HG02623 (cell line): Measurements from ENCODE around the gene P2RY8.
"Not testable (repeated sequence)": the region's sequence is repeated elsewhere in the genome, so short reads cannot be mapped to it uniquely, and the experiment has no call there.

ENCODE experiments used
- ATAC-seq: cut with Tn5 transposase; IDR thresholded peaks from one replicate; pipeline ENCODE4 v1.9.1; 2021; ENCODE audit warnings: moderate library complexity; ENCODE audit not compliant: unreplicated experiment

Gene P2RY8

GRCh38 chrX:1537031-1537715 lies at the start of gene P2RY8:
Gene P2RY8 (minus strand): TSS chrX:1537185. CDS start chrX:1466558, 70,627 bp downstream.
- peak; percentile 53 for ATAC-seq

DNA sequence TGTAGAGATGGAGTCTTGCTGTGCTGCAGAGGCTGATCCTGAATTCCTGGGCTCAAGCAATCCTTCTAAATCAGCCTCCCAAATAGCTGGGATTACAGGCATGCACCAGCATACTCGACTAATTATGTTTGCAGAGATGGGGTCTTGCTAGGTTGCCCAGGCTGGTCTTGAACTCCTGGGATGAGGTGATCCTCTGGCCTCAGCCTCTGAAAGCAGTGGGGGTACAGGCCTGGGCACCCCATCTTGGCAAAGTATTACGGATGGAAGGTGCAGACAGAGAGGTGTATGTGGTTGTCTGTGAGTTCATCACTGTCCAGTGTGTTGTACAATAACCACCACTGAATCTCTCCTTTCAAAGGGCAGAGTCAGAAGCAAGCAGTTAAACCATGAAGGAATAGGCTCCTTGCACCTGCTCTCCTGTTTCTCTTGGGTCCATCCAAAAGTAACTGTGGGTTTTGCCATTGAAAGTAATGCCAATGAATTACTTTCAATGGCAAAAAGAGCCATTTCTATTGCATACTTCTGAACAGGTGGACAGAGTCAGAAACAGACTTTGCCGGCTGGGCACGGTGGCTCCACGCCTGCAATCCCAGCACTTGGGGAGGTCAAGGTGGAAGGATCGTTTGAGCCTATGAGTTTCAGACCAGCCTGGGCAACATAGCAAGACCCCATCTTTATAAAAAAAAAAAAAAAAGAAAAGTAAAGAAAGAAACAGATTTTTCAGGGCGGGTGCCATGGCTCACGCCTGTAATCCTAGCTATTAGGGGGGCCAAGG lies 47.4 kb upstream of the P2RY8 start:
- no peak for ATAC-seq

GRCh38 chrX:1582686-1583437 lies 45.9 kb upstream of the P2RY8 start:
- peak; percentile 68 for ATAC-seq

DNA sequence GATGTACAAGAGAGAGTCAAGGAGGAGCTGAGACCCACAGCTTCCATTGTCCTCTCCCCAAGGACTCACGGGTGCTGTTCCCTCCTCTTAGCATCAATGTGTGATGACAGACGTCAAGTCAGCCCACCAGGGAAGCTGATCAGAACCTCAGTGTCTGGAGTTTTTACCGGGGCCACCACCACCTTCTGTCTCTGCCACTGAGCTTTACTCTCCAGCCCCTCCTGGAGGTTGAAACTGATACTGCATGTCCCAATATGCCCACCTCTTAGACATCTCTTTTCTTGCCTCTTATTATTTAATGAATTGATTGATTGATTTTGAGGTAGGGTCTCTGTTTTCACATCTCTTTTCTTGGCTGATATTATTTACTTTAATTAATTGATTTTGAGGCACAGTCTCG lies 44.1 kb upstream of the P2RY8 start:
- no peak for ATAC-seq

GRCh38 chrX:1578511-1579173 lies 41.7 kb upstream of the P2RY8 start:
- ATAC-seq: no peak

- ATAC-seq: no peak
These were observed 40.9 kb upstream of the P2RY8 start for GRCh38 chrX:1577845-1578244.

GRCh38 chrX:1576201-1576992 lies 39.4 kb upstream of the P2RY8 start:
- no peak for ATAC-seq

DNA sequence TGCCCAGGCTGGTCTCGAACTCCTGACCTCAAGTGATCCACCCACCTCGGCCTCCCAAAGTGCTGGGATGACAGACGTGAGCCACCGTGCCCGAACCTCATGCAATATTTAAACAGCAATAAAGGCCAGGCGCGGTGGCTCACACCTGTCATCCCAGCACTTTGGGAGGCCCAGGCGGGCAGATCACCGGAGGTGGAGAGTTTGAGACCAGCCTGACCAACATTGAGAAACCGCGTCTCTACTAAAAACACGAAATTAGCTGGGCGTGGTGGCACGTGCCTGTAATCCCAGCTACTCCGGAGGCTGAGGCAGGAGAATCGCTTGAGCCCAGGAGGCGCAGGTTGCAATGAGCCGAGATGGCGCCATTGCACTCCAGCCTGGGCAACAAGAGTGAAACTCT lies 37.2 kb upstream of the P2RY8 start:
- not testable (repeated sequence) for ATAC-seq

DNA sequence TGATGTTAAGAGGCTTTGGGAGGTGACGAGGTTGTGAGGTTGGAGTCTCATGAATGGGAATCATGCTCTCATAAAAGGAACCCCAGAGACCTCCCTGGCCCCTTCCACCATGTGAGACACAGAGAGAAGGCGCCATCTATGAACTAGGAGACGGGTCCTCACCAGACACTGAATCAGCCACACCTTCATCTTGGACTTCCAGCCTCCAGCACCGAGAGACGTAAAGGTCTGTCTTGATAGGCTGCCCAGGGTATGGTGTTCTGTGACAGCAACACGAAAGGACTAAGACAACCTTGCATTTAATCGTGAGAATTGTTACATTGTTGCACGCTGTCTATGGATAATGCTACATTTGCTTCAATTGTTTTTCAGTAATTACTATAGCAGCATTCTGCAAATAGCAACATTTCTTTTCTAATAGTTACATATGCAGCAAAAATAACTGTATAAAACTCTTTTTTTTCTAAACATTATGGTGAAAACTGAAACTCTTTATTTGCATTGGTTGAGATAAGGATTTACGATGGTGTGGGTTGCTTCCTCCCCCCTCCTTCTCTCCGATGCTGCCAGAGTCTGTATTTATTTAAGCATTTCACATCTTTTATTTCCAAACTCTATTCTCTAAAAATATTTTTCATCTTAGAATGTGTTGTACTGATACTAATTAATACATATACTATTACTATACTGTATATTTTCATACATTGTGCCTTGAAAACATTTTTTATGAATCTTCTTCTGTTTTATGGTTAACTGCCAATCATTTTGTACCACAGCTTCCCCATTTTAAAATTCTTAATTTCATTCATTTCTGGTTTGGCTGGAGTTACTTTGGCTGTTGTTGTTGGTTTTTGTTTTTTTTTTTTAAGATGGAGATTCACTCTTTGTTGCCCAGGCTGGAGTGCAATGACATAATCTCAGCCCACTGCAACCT lies 28.0 kb upstream of the P2RY8 start:
- no peak for ATAC-seq

GRCh38 chrX:1564077-1564476 lies 27.1 kb upstream of the P2RY8 start:
- ATAC-seq: not testable (repeated sequence)

- ATAC-seq: no peak
These were observed 24.2 kb upstream of the P2RY8 start for GRCh38 chrX:1561164-1561563.

DNA sequence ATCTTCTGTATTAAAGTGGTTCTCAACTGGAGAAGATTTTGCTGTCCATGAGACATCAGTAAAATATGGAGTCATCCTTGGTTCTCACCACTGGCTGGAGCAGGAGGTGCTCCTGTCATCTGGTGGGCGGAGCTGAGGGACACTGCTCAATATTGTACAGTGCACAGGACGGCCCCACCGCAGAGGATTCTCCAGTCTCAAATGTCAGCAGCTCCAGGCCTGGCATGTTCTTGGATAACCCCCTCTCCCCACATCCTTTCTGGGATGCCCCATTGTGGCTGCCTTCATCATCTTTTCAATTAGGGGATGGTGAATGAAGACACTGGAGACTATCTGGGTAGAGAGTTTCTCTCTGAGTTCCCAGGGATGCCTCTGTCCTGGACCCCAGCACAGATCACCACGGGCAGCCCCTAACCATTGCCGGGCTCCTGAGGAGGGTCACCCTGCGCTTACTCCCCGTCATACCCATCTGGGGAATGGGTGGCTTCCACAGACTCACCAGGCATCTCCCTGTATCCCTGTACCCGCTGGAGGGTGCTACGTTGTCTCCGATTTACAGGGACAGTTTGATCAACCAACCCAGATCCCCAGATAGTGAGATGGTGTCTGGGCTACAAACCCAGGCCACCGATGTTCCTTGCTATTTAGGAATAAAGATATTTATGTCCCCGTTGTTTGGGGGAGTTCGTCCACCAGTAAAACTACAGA lies 21.9 kb upstream of the P2RY8 start:
- ATAC-seq: no peak

DNA sequence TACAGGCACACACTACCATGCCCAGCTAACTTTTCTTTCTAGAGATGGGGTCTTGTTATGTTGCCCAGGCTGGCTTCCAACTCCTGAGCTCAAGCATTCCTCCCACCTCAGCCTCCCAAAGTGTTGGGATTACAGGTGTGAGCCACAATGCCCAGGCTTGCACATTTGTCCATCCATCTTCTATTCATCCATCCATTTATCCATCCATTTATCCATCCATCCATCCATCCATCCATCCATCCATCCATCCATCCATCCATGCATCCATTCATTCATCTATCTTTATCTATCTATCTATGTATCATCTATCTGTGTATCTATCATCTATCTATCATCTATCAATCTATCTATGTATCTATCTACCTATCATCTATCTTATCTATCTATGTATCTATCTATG lies 20.5 kb upstream of the P2RY8 start:
- ATAC-seq: not testable (repeated sequence)

DNA sequence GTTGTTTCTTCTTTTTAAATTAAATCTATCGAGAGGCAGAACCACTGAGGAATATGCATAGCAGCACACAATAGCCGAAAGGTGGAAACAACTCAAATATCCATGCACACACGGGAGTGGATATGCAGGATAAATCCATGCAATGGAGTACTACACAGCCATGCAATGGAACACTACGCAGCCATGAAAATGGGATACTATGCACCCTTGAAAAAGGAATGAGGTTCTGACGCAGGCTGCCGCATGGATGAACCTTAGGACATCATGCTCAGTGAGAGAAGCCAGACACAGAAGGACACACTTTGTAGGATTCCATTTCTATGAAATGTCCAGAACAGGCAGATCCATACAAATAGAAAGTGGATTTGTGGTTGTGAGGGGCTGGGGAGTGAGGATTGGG lies 18.4 kb upstream of the P2RY8 start:
- ATAC-seq: no peak

- no peak for ATAC-seq
These were observed 17.7 kb upstream of the P2RY8 start for GRCh38 chrX:1554469-1555210.

DNA sequence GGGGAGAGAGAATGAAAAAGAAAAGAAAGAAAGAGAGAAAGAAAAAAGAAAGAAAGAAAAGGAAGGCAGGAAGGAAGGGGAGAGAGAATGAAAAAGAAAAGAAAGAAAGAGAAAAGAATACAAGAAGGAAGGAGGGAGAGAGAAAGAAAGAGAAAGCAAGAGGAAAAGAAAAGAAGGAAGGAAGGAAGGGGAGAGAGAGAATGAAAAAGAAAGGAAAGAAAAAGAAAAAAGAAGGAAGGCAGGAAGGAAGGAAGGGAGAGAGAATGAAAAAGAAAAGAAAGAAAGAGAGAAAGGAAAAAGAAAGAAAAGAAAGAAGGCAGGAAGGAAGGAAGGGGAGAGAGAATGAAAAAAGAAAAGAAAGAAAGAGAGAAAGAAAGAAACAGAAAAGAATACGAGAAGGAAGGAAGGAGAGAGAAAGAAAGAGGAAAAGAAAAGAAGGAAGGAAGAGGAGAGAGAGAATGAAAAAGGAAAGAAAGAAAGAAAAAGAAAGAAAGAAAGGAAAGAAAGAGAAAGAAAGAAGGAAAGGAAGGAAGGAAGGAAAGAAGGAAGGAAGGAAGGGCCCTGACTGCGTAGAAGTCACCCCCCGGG lies 15.1 kb upstream of the P2RY8 start:
- no peak for ATAC-seq

DNA sequence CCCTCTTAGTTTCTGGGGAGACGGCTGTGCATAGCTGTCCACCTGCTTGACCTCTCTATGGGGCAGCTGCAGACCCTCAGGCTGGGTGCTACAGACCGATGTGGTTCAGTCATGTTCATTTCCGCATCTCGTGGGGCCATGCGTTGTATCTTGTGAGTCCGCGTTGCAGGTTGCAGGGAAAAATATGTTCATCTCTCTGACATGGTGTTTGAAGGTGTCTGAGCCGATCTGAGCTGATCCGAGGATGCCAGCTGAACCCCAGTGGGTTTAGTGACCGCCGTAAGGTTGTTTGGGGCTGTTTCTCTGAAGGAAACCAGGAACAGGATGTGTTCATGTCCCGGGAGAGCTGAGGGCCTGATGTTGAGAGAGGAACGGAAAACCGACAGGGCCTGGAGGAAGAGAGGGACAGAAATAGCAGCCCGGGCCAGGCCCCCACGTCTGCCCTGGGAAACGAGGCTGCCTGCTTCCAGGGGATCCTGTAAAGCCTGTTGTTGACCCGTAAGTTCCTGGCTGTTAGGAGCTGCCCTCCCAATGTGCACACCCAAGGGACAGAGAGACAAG lies 9.8 kb upstream of the P2RY8 start:
- ATAC-seq: no peak
